ENCODE measurements around the gene SIM2. TPM values are rescaled to one million over a fixed set of nuclear protein-coding genes. Genes with fewer than 3 reads are reported as not detected.

Gene SIM2
- total RNA-seq, 1 experiment from 2014 or later, result not detected

- Histone ChIP-seq H2BK120ac (ENCODE audit: low read depth, low read length, poor library complexity, severe bottlenecking) (no peak overlapping the region), H3K27me3 (ENCODE audit: insufficient read depth, low read length) (peaks cover 98% of the 10 kb centered on the region), H3K14ac (ENCODE audit: insufficient read depth, low read length) (no peak overlapping the region), H4K20me1 (ENCODE audit: control insufficient read depth, insufficient read depth, insufficient read length) (no peaks in the 10 kb centered on the region), H3K23ac (ENCODE audit: insufficient read length, low read depth, low read length) (no peak overlapping the region), H2BK15ac (ENCODE audit: low read depth, low read length) (no peak overlapping the region), H3K27ac (ENCODE audit: insufficient read length, low read depth, low read length) (no peak overlapping the region), H3K79me1 (ENCODE audit: insufficient read depth, low read depth, low read length, poor library complexity, severe bottlenecking) (no peaks in the 10 kb centered on the region), H3T11ph (ENCODE audit: low read length) (no peak overlapping the region), H2BK5ac (ENCODE audit: insufficient read length, low read length) (no peak overlapping the region), H3K79me2 (ENCODE audit: insufficient read depth, low read length) (no peaks in the 10 kb centered on the region), H4K5ac (ENCODE audit: insufficient read length, low read depth, low read length) (no peak overlapping the region), H3K56ac (ENCODE audit: insufficient read length, low read depth, low read length) (no peak overlapping the region), H3K4me1 (ENCODE audit: insufficient read depth, low read length) (0 out of 2 replicates have a peak, but pooled peaks cover 2% of the 10 kb centered on the region), H3K23me2 (ENCODE audit: insufficient read length, low read depth, low read length, poor library complexity, severe bottlenecking) (peaks cover 10% of the 10 kb centered on the region), H2AK5ac (ENCODE audit: insufficient read length, low read length) (no peak overlapping the region), H2AFZ (ENCODE audit: low read length) (no peak overlapping the region), H3K9me3 (ENCODE audit: control insufficient read depth, low read depth, low read length) (no peaks in the 10 kb centered on the region), H3K4me2 (ENCODE audit: insufficient read depth, insufficient read length, low read length) (peak overlapping the region; percentile 28), H4K91ac (ENCODE audit: insufficient read length, low read depth, low read length) (no peak overlapping the region), H2BK12ac (ENCODE audit: insufficient read length, low read depth, low read length) (no peak overlapping the region), H3K18ac (ENCODE audit: insufficient read length, low read depth, low read length) (no peak overlapping the region), H3K4ac (ENCODE audit: low read depth, low read length) (no peak overlapping the region), H2BK20ac (ENCODE audit: low read depth, low read length, poor library complexity, severe bottlenecking) (no peak overlapping the region), H4K8ac (replicated peaks; ENCODE audit: insufficient read length, low read depth, low read length) (no peak overlapping the region), H3K9ac (ENCODE audit: extremely low read depth, insufficient read length, low read length) (no peak overlapping the region)
- H3K9me3 Mint-ChIP-seq, result peaks cover 0 to 9% of the 10 kb centered on the region in 2 experiments; a peak in 2 of 5 replicates
- peak overlapping the region; percentile 25 to 69; a peak in 3 of 5 replicates for H3K4me3 Mint-ChIP-seq
- no CpG with 5 or more reads among the region's 62 CpGs for WGBS (ENCODE audit: extremely low coverage, insufficient read length, low lambda C conversion rate)
- TF ChIP-seq CTCF (conservative IDR thresholded peaks at IDR 0.05), result no peak
- peak; percentile 70 for DNase-seq
- peaks cover 0 to 2% (median 0%) of the 10 kb centered on the region in 3 experiments; a peak in 2 of 7 replicates for H3K36me3 Mint-ChIP-seq (ENCODE audit: insufficient read depth in 1 of 3, low read depth in 3 of 3)
- peaks cover 13 to 56% of the 10 kb centered on the region in 2 experiments for H3K4me1 Mint-ChIP-seq
- peaks cover 98% of the 10 kb centered on the region for H3K27me3 Mint-ChIP-seq (ENCODE audit: low read depth)
- H3K27ac Mint-ChIP-seq, result no peak overlapping the region
Measured at GRCh38 chr21:36698385-36698980, 432 bp upstream of the SIM2 start.

Data from H9 (cell line).